ENCODE measurements around the gene POLK. TPM values are rescaled to one million over a fixed set of nuclear protein-coding genes. Genes with fewer than 3 reads are reported as not detected.
"Not testable (repeated sequence)": the region's sequence is repeated elsewhere in the genome, so short reads cannot be mapped to it uniquely, and the experiment has no call there.

The POLK gene
- total and polyA plus RNA-seq, 5 donors from 2014 or later, result 19.8 to 33.6 (median 24.1) TPM

DNA sequence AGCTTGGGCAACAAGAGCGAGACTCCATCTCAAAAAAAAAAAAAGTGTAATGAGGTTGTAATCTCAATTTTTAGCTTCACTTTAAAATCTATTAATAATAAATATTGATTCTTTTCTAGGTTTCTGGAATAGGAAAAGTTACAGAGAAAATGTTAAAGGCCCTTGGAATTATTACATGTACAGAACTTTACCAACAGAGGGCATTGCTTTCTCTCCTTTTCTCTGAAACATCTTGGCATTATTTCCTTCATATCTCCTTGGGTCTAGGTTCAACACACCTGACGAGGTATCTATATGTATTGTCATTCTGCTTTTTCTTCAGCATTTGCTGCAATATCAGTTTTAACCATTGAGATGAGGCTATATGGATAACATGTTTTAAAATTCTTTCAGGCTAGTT is 73.0 kb downstream of the POLK start:
- Mint-ChIP-seq H3K9me3 (no peaks in the 10 kb centered on the region), H3K4me1 (peaks cover 0 to 7% (median 5%) of the 10 kb centered on the region in 4 donors), H3K4me3 (no peak overlapping the region), H3K27ac (no peak overlapping the region), H3K27me3 (no peaks in the 10 kb centered on the region), H3K36me3 (peaks cover 22% of the 10 kb centered on the region)
- Histone ChIP-seq H3K27ac (ENCODE audit: insufficient read depth, low read length, poor library complexity, severe bottlenecking) (no peak overlapping the region), H3K4me1 (ENCODE audit: control insufficient read depth, insufficient read depth, low read length, poor library complexity, severe bottlenecking) (peaks cover 3% of the 10 kb centered on the region), H3K9me3 (ENCODE audit: control insufficient read depth in 2 of 2, low read length in 2 of 2) (no peaks in the 10 kb centered on the region), H3K36me3 (ENCODE audit: control insufficient read depth, insufficient read depth, low read length) (peaks cover 24% of the 10 kb centered on the region), H3K4me3 (ENCODE audit: low read depth, low read length) (no peak overlapping the region), H3K27me3 (ENCODE audit: control insufficient read depth, insufficient read depth, low read length) (no peaks in the 10 kb centered on the region)
- ATAC-seq (ENCODE audit: low read depth in 2 of 2), result no peak
- no peak for DNase-seq

DNA sequence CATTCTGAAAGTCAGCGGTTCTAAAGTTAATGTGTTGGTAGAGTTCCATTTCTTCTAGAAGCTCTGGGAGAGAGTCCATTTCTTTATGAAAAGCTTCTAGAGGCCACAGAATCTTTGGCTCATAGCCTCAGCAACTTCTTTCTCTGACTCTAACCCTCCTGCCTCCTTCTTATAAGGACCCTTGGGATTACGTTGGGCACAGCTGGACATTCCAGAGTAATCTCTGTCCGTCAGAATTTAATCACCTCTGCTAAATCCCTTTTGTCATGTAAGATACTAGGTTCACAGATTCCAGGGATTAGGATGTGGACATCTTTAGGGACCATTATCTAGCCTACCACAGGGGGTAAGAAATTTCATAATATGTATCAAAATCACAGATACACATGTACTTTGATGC is 77.0 kb downstream of the POLK start:
- Histone ChIP-seq H3K4me3 (ENCODE audit: low read depth, low read length) (no peak overlapping the region), H3K9me3 (ENCODE audit: control insufficient read depth in 2 of 2, low read length in 2 of 2) (no peaks in the 10 kb centered on the region), H3K4me1 (ENCODE audit: control insufficient read depth, insufficient read depth, low read length, poor library complexity, severe bottlenecking) (no peaks in the 10 kb centered on the region), H3K36me3 (ENCODE audit: control insufficient read depth, insufficient read depth, low read length) (peaks cover 42% of the 10 kb centered on the region), H3K27ac (ENCODE audit: insufficient read depth, low read length, poor library complexity, severe bottlenecking) (no peak overlapping the region), H3K27me3 (ENCODE audit: control insufficient read depth, insufficient read depth, low read length) (no peaks in the 10 kb centered on the region)
- Mint-ChIP-seq H3K27ac (no peak overlapping the region), H3K36me3 (peaks cover 32% of the 10 kb centered on the region), H3K9me3 (peaks cover 0 to 2% (median 0%) of the 10 kb centered on the region in 7 donors), H3K4me1 (peaks cover 0 to 2% (median 0%) of the 10 kb centered on the region in 4 donors), H3K4me3 (no peak overlapping the region), H3K27me3 (no peaks in the 10 kb centered on the region)
- DNase-seq, result no peak
- ATAC-seq (ENCODE audit: low read depth in 2 of 2), result no peak

DNA sequence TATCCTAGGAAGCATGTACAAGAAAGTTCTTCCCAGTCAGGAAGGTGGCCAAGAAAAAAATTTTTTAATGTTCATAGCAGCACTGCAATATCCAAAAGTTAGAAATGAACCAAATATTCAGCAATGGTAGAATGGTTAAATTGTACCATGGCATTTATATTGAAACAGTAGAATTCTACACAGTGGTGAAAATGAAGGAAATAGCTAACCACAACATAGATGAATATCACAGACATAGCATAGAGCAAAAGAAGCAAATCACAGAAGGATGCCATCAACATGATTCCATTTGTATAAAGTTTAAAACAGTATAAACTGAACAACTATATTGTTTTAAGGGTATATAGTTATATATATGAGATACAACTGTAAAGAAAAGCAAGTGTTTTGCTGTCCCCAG is 88.8 kb downstream of the POLK start:
- no peaks in the 10 kb centered on the region for H3K9me3 ChIP-seq (ENCODE audit: control insufficient read depth in 2 of 2, low read length in 2 of 2)
- H3K27ac Mint-ChIP-seq, result no peak overlapping the region
- H3K27ac ChIP-seq (ENCODE audit: insufficient read depth, low read length, poor library complexity, severe bottlenecking), result no peak overlapping the region
- H3K4me1 ChIP-seq (ENCODE audit: control insufficient read depth, insufficient read depth, low read length, poor library complexity, severe bottlenecking), result peaks cover 10% of the 10 kb centered on the region
- H3K27me3 Mint-ChIP-seq, result no peaks in the 10 kb centered on the region
- H3K36me3 Mint-ChIP-seq, result peaks cover 41% of the 10 kb centered on the region
- H3K4me3 ChIP-seq (ENCODE audit: low read depth, low read length), result peak overlapping the region; percentile 38
- H3K4me3 Mint-ChIP-seq, result no peak overlapping the region
- H3K4me1 Mint-ChIP-seq, result peaks cover 22 to 30% (median 26%) of the 10 kb centered on the region in 4 donors
- H3K36me3 ChIP-seq (ENCODE audit: control insufficient read depth, insufficient read depth, low read length), result peaks cover 18% of the 10 kb centered on the region
- peak in 2 of 3 donors; percentile 13 to 15 for DNase-seq
- H3K27me3 ChIP-seq (ENCODE audit: control insufficient read depth, insufficient read depth, low read length), result no peaks in the 10 kb centered on the region
- ATAC-seq (ENCODE audit: low read depth in 2 of 2), result peak; percentile 40 to 60
- H3K9me3 Mint-ChIP-seq, result peaks cover 0 to 1% (median 0%) of the 10 kb centered on the region in 7 donors

DNA sequence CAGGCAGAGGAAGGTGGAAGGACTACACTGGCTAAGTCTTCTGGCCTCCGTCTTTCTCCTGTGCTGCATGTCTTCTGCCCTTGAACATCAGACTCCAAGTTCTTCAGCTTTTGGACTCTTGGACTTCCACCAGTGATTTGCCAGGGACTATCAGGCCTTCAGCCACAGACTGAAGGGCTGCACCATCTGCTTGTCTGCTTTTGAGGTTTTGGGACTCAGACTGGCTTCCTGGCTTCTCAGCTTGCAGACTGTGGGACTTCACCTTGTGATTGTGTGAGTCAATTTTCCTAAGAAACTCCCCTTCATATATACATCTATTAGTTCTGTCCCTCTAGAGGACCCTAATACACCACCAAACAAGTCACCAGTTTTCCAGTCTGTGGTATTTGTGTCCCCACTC is 89.9 kb downstream of the POLK start:
- peaks cover 22 to 31% (median 26%) of the 10 kb centered on the region in 4 donors for H3K4me1 Mint-ChIP-seq
- H3K27me3 Mint-ChIP-seq, result no peaks in the 10 kb centered on the region
- ATAC-seq (ENCODE audit: low read depth in 2 of 2), result no peak
- Histone ChIP-seq H3K9me3 (ENCODE audit: control insufficient read depth in 2 of 2, low read length in 2 of 2) (no peaks in the 10 kb centered on the region), H3K36me3 (ENCODE audit: control insufficient read depth, insufficient read depth, low read length) (peaks cover 14% of the 10 kb centered on the region), H3K27ac (ENCODE audit: insufficient read depth, low read length, poor library complexity, severe bottlenecking) (no peak overlapping the region), H3K27me3 (ENCODE audit: control insufficient read depth, insufficient read depth, low read length) (no peaks in the 10 kb centered on the region), H3K4me3 (ENCODE audit: low read depth, low read length) (no peak overlapping the region), H3K4me1 (ENCODE audit: control insufficient read depth, insufficient read depth, low read length, poor library complexity, severe bottlenecking) (peaks cover 10% of the 10 kb centered on the region)
- H3K9me3 Mint-ChIP-seq, result peaks cover 0 to 1% (median 0%) of the 10 kb centered on the region in 7 donors
- DNase-seq, result no peak
- peaks cover 39% of the 10 kb centered on the region for H3K36me3 Mint-ChIP-seq
- H3K27ac Mint-ChIP-seq, result peak overlapping the region in 1 of 3 donors; percentile 20
- H3K4me3 Mint-ChIP-seq, result no peak overlapping the region

DNA sequence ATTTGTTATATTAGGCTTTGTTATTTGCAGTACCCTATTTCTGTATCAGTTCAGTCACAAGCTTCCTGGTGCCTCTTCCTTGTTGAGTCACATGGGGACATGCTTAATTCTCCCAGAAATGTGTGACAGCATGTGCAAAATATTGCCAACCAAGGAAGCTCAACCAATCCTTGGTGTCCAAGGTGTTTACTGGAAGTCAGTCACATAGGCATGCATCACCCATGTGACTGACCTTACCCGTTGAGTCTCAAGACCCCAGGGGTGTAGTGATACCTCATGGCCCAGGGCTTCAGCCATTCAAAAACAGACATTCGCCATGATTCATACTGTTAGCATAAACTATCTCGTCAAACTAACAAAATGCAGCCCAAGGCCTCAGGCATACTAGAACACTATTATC is 90.3 kb downstream of the POLK start:
- Mint-ChIP-seq H3K9me3 (peaks cover 0 to 1% (median 0%) of the 10 kb centered on the region in 7 donors), H3K4me3 (no peak overlapping the region), H3K27ac (peak overlapping the region in 1 of 3 donors; percentile 10), H3K36me3 (peaks cover 35% of the 10 kb centered on the region), H3K4me1 (peaks cover 22 to 31% (median 25%) of the 10 kb centered on the region in 4 donors), H3K27me3 (no peaks in the 10 kb centered on the region)
- Histone ChIP-seq H3K9me3 (ENCODE audit: control insufficient read depth in 2 of 2, low read length in 2 of 2) (no peaks in the 10 kb centered on the region), H3K4me3 (ENCODE audit: low read depth, low read length) (no peak overlapping the region), H3K27ac (ENCODE audit: insufficient read depth, low read length, poor library complexity, severe bottlenecking) (no peak overlapping the region), H3K4me1 (ENCODE audit: control insufficient read depth, insufficient read depth, low read length, poor library complexity, severe bottlenecking) (peaks cover 10% of the 10 kb centered on the region), H3K36me3 (ENCODE audit: control insufficient read depth, insufficient read depth, low read length) (peaks cover 12% of the 10 kb centered on the region), H3K27me3 (ENCODE audit: control insufficient read depth, insufficient read depth, low read length) (no peaks in the 10 kb centered on the region)
- ATAC-seq (ENCODE audit: low read depth in 2 of 2), result no peak
- no peak for DNase-seq

DNA sequence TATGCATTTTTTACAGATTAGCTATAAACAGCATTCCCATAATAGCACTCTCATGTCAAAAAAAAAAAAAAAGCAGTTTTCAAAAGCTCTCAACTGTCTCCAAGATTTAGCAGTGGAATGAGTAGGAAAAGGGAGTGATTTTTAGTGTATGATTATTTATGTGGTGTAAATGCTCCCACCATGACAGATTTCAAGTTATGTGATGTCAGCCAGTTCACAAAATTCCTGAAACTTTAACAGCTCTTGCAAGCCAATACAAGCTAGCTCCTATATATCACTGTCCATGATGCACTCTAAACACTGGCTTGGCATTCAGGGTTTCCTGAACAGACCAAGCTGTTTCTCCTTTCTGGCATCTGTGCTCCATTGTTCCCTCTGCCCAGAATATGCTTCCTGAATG is 91.7 kb downstream of the POLK start:
- no peak for ATAC-seq (ENCODE audit: low read depth in 2 of 2)
- Mint-ChIP-seq H3K4me1 (peaks cover 22 to 31% (median 25%) of the 10 kb centered on the region in 4 donors), H3K4me3 (no peak overlapping the region), H3K27me3 (no peaks in the 10 kb centered on the region), H3K9me3 (peaks cover 0 to 1% (median 0%) of the 10 kb centered on the region in 7 donors), H3K27ac (no peak overlapping the region), H3K36me3 (peaks cover 40% of the 10 kb centered on the region)
- peaks cover 9% of the 10 kb centered on the region for H3K36me3 ChIP-seq (ENCODE audit: control insufficient read depth, insufficient read depth, low read length)
- DNase-seq, result no peak
- H3K9me3 ChIP-seq (ENCODE audit: control insufficient read depth in 2 of 2, low read length in 2 of 2), result no peaks in the 10 kb centered on the region
- no peak overlapping the region for H3K4me3 ChIP-seq (ENCODE audit: low read depth, low read length)
- H3K4me1 ChIP-seq (ENCODE audit: control insufficient read depth, insufficient read depth, low read length, poor library complexity, severe bottlenecking), result peaks cover 10% of the 10 kb centered on the region
- H3K27ac ChIP-seq (ENCODE audit: insufficient read depth, low read length, poor library complexity, severe bottlenecking), result no peak overlapping the region
- no peaks in the 10 kb centered on the region for H3K27me3 ChIP-seq (ENCODE audit: control insufficient read depth, insufficient read depth, low read length)

DNA sequence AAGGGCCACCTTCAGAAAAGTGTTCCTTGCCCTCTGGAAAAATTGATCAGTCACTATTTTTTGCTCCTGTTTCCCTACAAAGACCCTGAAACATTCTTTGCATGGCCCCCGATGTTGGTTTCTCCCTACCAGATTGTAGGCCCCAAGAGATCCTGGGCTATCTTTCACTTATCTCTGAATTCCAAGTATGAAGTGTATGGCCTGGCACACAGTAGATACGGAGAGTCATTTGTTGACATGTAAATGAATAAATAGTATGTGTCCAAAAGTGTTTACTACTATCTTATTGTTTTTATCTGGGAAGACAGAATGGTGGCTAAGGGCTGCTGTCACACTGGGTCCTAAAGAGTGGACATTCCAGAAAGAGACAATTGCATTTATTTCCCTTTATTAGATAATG is 92.1 kb downstream of the POLK start:
- peaks cover 40% of the 10 kb centered on the region for H3K36me3 Mint-ChIP-seq
- Histone ChIP-seq H3K36me3 (ENCODE audit: control insufficient read depth, insufficient read depth, low read length) (peaks cover 9% of the 10 kb centered on the region), H3K27ac (ENCODE audit: insufficient read depth, low read length, poor library complexity, severe bottlenecking) (no peak overlapping the region), H3K9me3 (ENCODE audit: control insufficient read depth in 2 of 2, low read length in 2 of 2) (no peaks in the 10 kb centered on the region), H3K4me3 (ENCODE audit: low read depth, low read length) (no peak overlapping the region), H3K4me1 (ENCODE audit: control insufficient read depth, insufficient read depth, low read length, poor library complexity, severe bottlenecking) (peaks cover 10% of the 10 kb centered on the region), H3K27me3 (ENCODE audit: control insufficient read depth, insufficient read depth, low read length) (no peaks in the 10 kb centered on the region)
- no peaks in the 10 kb centered on the region for H3K27me3 Mint-ChIP-seq
- H3K27ac Mint-ChIP-seq, result no peak overlapping the region
- peaks cover 22 to 31% (median 25%) of the 10 kb centered on the region in 4 donors for H3K4me1 Mint-ChIP-seq
- ATAC-seq (ENCODE audit: low read depth in 2 of 2), result no peak
- H3K4me3 Mint-ChIP-seq, result no peak overlapping the region
- peaks cover 0 to 4% (median 0%) of the 10 kb centered on the region in 7 donors for H3K9me3 Mint-ChIP-seq
- DNase-seq, result no peak

DNA sequence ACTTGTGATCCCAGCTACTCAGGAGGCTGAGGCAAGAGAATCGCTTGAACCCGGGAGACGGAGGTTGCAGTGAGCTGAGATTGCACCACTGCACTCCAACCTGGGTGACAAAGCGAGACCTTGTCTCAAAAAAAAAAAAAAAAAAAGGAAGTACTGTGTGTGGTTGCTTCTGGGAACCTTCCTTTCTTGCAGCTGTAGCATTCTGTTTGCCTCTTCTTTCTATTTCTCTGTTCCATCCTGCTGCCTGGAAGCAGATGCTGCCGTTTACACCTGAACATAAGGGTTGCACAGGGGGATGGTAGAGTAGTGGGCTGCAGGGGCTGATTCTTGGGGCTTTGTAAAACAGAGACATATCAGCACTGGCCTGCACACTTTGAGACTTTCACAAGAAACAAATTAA is 95.7 kb downstream of the POLK start:
- Mint-ChIP-seq H3K4me1 (peaks cover 11 to 19% (median 13%) of the 10 kb centered on the region in 4 donors), H3K36me3 (peaks cover 31% of the 10 kb centered on the region)
- not testable (repeated sequence) for H3K27me3 Mint-ChIP-seq; H3K4me1 ChIP-seq (ENCODE audit: control insufficient read depth, insufficient read depth, low read length, poor library complexity, severe bottlenecking); H3K9me3 Mint-ChIP-seq; H3K36me3 ChIP-seq (ENCODE audit: control insufficient read depth, insufficient read depth, low read length); H3K27me3 ChIP-seq (ENCODE audit: control insufficient read depth, insufficient read depth, low read length); ATAC-seq (ENCODE audit: low read depth in 2 of 2); DNase-seq; H3K4me3 ChIP-seq (ENCODE audit: low read depth, low read length); H3K27ac ChIP-seq (ENCODE audit: insufficient read depth, low read length, poor library complexity, severe bottlenecking); H3K9me3 ChIP-seq (ENCODE audit: control insufficient read depth in 2 of 2, low read length in 2 of 2); H3K4me3 Mint-ChIP-seq; H3K27ac Mint-ChIP-seq
